NCI-H187 (cell line): ENCODE data around the gene APLP2.
"Not testable (repeated sequence)": the region's sequence is repeated elsewhere in the genome, so short reads cannot be mapped to it uniquely, and the experiment has no call there.

Source experiments
- DNase-seq, 2 experiments: peaks; one replicate each; lab custom pipeline; 2025; lab: John Stamatoyannopoulos, UW

The APLP2 gene

DNA sequence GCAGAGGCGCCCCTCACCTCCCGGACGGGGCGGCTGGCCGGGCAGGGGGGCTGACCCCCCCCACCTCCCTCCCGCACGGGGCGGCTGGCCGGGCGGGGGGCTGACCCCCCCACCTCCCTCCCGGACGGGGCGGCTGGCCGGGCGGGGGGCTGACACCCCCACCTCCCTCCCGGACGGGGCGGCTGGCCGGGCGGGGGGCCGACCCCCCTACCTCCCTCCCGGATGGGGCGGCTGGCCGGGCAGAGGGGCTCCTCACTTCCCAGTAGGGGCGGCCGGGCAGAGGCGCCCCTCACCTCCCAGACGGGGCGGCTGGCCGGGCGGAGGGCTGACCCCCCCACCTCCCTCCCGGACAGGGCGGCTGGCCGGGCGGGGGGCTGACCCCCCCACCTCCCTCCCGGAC is 21.5 kb downstream of the APLP2 start:
- DNase-seq: not testable (repeated sequence)

GRCh38 chr11:130092661-130093060 is 23.0 kb downstream of the APLP2 start:
- no peak for DNase-seq

DNA sequence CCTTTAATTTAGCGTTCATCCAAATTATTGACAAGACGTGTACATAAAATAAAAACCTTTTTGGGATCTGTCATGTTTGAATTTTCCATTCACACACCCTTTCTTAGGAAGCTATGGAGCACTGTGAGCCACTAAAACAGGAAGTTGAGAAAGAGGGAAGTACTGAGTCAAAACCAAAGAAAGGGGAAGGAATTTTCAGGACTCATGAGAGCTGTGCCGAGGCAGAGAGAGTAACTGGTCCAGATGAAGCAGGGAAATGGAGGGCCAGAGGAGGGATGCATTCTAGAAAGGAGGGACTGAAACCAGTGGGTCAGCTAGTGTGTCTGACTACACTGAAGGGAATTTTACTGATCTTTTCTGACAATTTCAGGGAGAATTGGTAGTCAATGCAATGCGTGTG is 24.9 kb downstream of the APLP2 start:
- no peak for DNase-seq

DNA sequence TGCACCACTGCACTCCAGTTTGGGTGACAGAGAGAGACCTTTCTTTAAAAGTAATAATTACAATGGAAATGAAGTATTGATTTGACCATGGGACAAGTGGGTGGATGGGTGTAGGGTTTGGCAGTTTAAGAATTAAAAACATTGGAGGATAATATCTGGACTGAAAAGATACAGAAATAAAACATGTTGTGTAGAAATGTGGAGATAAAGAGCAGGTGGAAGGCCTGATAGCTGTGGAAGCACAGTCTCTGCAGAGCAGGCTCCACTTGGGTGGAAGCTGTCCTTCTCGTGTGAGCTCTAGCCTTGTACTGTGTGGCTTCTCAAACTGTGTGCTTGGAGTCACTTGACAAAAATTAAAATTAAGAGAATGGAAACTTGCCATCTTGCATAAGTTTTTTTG is 25.6 kb downstream of the APLP2 start:
- no peak for DNase-seq

- DNase-seq: no peak
Observed at GRCh38 chr11:130096042-130096441, 26.3 kb downstream of the APLP2 start.

DNA sequence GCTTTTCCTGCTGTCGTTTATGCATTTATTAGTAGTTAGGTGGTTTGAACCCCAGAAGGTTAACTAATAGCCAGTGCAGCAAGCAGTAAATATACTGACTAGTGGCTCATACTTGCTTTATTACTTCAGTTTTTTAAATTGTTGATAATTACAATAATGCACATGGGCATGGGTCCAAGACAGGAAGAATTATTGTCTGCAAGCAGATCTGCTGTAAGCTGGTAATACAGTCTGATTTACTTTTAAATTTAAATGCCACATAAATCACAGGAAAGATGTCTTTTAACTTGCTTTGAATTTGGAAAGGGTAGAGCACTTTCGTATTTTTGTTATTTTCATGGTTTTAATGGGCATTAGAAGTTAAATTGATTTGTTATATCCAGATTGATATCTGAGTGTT is 27.1 kb downstream of the APLP2 start:
- no peak for DNase-seq

- no peak for DNase-seq
Observed at GRCh38 chr11:130097285-130097684, 27.6 kb downstream of the APLP2 start.

- DNase-seq: no peak
Observed at GRCh38 chr11:130099356-130099755, 29.7 kb downstream of the APLP2 start.

DNA sequence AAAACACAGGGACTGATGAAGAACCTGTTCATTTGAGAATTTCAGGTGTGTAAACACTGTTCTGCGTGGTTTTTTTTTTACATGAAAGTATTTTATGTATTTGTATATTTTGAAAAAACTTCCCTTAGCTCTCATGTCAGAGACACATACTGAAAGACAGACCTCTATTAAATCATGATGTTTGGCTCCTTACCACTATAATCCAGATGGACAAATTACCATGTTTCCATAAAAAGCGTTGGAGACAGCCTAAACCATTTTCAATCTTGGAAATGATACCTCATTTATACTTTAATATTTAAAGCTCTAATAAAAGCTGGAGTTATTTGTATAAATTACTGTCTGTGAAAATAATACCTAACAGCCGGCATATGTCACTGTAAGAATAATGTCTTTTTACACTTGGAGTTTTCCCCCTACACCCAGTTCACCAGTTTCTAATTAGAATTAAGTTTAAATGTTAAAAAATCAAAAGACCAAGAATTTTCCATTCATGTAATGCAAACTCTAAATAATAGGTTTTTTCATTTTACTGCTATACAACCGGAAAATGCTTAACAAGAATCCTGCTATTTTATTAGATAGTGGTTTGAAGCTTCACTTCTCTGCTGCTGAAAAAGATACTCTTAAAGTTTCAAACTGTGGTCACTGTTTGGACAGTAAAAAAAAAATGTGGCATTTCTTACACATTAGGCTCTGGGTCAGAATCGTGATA is 30.8 kb downstream of the APLP2 start:
- no peak for DNase-seq

- DNase-seq: no peak
Observed at GRCh38 chr11:130101661-130102060, 32.0 kb downstream of the APLP2 start.

GRCh38 chr11:130102301-130103249 is 32.9 kb downstream of the APLP2 start:
- DNase-seq: no peak

DNA sequence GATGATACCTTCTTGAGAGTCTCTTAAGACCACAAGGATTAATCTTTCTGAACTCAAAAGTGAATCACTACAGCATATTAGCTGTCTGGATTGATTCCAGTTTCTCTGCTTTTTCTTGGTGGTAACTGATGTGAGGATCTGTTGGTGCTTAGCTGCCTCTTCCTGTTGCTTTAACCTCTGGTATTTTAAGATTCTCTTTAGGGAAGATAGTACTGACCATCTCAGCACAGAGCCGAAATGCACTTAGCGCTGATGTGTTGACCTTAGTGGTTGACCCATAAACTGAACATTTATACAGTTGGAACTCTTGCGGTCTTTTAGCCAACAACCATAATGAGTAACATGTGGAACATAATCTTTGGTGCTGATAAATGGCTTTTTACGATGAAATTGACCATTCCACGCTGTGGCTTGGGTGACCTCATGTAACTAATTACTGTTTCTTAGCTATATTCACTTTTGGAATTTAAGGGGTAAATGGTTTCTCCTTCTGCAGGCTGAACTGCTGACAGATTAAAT is 33.7 kb downstream of the APLP2 start:
- DNase-seq: no peak

DNA sequence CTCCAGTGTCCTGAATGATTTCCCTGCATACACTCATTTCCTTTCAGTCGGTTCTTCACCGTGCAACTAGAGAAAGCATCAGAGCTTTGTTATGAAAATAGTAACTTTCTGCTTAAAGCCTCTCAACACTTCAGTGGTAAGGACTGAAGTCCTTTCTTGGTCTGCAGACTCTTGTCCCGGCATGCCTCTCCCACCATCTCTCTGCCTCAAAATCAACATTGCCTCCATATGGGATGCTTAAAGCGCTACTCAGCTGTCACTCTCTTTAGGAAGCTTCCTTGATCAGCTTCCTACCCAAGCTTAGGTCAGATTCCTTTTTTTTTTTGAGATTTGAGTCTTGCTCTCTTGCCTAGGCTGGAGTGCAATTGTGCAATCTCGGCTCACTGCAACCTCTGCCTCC is 36.7 kb downstream of the APLP2 start:
- no peak for DNase-seq

DNA sequence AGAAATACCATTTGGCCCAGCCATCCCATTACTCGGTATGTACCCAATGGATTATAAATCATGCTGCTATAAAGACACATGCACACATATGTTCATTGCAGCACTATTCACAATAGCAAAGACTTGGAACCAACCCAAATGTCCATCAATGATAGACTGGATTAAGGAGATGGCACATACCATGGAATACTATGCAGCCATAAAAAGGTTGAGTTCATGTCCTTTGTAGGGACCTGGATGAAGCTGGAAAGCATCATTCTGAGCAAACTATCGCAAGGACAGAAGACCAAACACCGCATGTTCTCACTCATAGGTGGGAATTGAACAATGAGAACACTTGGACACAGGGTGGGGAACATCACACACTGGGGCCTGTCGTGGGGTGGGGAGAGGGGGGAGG is 39.0 kb downstream of the APLP2 start:
- DNase-seq: not testable (repeated sequence)

- no peak for DNase-seq
Observed at GRCh38 chr11:130109386-130109785, 39.7 kb downstream of the APLP2 start.

DNA sequence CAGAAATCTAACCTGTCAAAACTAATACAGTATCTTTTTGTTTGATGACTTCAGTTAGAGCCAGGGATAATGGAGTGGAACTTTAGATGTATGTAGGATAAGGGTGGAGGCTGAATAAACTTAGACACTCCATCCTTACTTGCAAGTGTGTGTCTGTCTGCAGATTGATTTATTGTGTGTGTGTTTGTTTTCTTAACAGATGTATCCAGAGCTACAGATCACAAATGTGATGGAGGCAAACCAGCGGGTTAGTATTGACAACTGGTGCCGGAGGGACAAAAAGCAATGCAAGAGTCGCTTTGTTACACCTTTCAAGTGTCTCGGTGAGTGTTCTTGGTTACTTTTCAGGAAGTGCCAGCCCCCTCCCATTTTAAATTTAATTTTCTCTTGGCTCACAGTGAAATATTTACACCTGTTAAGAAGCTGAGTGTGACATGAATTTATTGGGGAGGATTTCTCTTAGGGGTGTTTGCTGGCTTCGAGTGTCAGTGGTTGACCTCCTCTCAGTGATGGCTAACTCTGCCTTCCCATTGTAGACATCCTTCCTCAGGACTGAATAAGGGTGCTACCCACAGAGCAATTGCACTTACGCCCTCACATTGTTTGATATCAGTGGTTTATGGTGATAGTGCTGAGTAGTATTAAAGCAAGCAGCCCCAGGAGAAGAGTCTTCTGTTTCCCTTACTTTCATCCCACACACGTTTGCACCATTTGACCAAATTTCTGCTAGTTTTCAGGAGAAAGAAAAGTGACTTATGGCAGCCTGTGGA is 40.8 kb downstream of the APLP2 start:
- no peak for DNase-seq

DNA sequence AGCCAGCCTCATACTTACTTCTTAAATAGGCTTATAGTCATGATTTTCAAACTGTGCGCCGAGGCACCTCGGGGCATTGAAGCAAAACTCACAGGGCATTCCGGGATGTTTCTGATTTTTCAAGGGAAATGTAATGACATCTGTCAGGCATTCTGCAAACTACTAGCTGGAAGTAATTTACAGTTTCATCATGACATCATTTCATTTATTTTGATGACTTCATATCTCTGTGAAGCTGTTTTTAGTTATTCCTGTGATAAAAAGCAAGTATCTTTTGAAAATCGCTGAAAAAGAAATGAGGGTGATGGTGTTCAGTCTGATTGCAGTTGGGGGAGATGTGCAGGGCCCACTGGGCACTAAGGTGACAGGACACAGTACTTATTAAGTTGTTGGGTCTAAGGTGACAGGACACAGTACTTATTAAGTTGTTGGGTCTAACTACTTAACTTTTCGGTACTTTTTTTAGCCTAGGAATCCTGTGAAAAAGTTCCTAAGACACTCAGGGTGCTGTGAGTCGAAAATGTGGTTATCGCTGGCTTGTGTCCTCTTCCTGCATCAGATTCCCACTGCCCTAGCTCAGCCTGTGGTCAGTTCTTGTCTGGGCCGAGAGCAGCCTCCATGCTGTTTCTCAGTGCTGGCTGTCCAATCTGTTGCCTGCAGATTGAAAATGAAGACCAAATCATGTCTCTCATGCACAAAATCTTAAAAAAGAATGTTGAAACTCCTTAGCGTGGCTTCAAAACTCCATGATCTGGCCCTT is 42.6 kb downstream of the APLP2 start:
- DNase-seq: no peak

DNA sequence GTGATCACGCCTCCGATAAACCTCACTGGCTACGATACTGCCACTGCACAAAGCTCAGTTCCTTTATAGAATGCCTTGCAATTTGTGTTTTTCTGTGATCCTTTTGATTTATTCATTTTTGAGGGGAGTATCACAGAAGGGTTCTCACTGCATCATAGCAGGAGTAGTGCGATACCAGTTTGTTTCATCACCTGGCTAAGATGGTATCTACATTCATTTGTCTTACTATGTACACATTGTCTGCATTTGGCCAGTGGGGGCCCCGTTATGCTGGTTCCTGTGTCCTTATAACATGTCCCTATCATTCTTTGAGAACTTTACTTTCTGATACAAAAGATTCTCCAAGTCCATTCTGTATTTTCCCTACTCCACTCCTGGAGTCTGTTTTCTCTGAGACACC is 44.6 kb downstream of the APLP2 start:
- no peak for DNase-seq

DNA sequence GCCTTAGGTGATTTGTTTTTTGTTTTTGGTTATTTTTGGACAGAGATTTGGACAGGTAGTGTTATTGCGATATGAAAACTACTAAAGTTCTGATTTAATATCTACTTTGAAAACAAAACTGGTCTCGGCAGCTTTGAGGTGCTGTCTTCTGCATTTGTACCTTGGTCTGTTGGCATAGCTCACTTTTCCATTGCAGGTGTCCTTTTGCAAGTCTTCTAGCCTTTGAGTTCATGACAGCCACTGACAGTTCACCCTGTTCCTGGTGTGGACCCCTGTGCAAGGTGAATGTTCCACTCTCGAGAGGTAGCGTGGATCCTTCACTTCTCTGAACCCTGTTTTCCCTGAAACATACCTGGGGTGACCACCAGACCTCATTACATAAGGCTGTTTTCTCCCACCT is 45.0 kb downstream of the APLP2 start:
- DNase-seq: no peak

GRCh38 chr11:130115218-130115617 is 45.5 kb downstream of the APLP2 start:
- no peak for DNase-seq

DNA sequence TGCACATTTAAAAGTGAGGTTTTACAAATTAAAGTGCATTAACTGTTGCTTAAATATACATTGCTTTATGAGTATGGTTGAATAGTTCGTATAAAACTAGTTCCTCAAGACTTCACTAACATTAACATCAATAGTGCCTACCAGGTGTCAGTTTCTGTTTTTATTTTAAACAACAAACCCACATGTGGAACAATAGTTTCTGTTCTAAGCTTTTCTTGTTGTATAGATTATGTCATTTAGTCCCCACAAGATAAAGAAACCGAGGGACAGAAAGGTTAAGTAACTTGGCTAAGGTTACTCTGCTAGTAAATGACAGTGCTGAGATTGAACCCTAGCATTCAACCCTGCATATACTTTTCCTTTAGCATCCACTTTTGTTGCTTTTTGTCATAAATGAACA is 48.5 kb downstream of the APLP2 start:
- DNase-seq: no peak
